Measurements from ENCODE around the gene RSAD2.

GRCh38 chr2:6932828-6933227 lies 55.3 kb downstream of the RSAD2 start:
- TF ChIP-seq CTCF (conservative IDR thresholded peaks at IDR 0.05) (no peak), EZH2 (IDR thresholded peaks at IDR 0.05; ENCODE audit: low read depth) (no peak)

Data from PC-9 (cell line).